Liver (tissue), 9 donors: ENCODE results near the gene MDN1. TPM values are rescaled to one million over a fixed set of nuclear protein-coding genes. Genes with fewer than 3 reads are reported as not detected.

ENCODE experiments used
- DNase-seq: peaks from one replicate; pipeline ENCODE4 v3.0.0-alpha.2; 2017; ENCODE audit warnings: low spot score
- H3K27ac ChIP-seq, 2 donors: one replicate each; pipeline ENCODE4 v1.7.0; 2013; ENCODE audit warnings: inconsistent platforms in 2 of 2, low read length in 2 of 2, control low read depth in 1 of 2, low read depth in 1 of 2, mild to moderate bottlenecking in 1 of 2
- H3K27me3 ChIP-seq, 4 donors: one replicate each; pipeline versions ENCODE4 v1.6.1 to v1.7.0; 2013; ENCODE audit warnings: low read length in 3 of 4, inconsistent platforms in 1 of 4, mild to moderate bottlenecking in 1 of 4, moderate library complexity in 1 of 4; ENCODE audit not compliant: control insufficient read depth in 4 of 4, insufficient read depth in 4 of 4
- H3K36me3 ChIP-seq, 4 donors: one replicate each; pipeline versions ENCODE4 v1.6.1 to v1.7.0; 2013; ENCODE audit warnings: low read length in 3 of 4, mild to moderate bottlenecking in 3 of 4, low read depth in 1 of 4, moderate library complexity in 1 of 4; ENCODE audit not compliant: control insufficient read depth in 4 of 4, insufficient read depth in 3 of 4
- H3K4me1 ChIP-seq, 4 donors: one replicate each; pipeline versions ENCODE4 v1.6.1 to v1.7.0; 2013; ENCODE audit warnings: low read length in 3 of 4, mild to moderate bottlenecking in 3 of 4, moderate library complexity in 1 of 4; ENCODE audit not compliant: control insufficient read depth in 4 of 4, insufficient read depth in 4 of 4
- H3K4me3 ChIP-seq, 3 donors: one replicate each; pipeline versions ENCODE4 v1.6.1 to v1.7.0; 2013; ENCODE audit warnings: low read length in 3 of 3, control low read depth in 1 of 3, low read depth in 1 of 3, mild to moderate bottlenecking in 1 of 3
- H3K9ac ChIP-seq, 2 donors: one replicate each; pipeline ENCODE4 v1.7.0; 2013; ENCODE audit warnings: low read length in 2 of 2, mild to moderate bottlenecking in 2 of 2, moderate library complexity in 2 of 2, control low read depth in 1 of 2, low read depth in 1 of 2
- H3K9me3 ChIP-seq, 4 donors: one replicate each; pipeline versions ENCODE4 v1.6.1 to v1.7.0; 2013; ENCODE audit warnings: low read length in 3 of 4; ENCODE audit not compliant: control insufficient read depth in 4 of 4
- ATF3 ChIP-seq: IDR thresholded peaks from 2 replicates; pipeline ENCODE4 v1.6.1; 2016; ENCODE audit warnings: antibody characterized with exemption
- CTCF ChIP-seq: fragments of 150-350 bp; IDR thresholded peaks from 2 replicates; pipeline ENCODE4 v1.5.1; 2017; ENCODE audit warnings: improper control_type of control experiment, low read depth, low read length; ENCODE audit not compliant: missing input control
- EGR1 ChIP-seq, 2 donors: IDR thresholded peaks; 2 replicates each; pipeline ENCODE4 v1.6.1; 2016 to 2018; ENCODE audit warnings: antibody characterized with exemption in 2 of 2, low read depth in 2 of 2
- FOXA1 ChIP-seq: IDR thresholded peaks from 2 replicates; pipeline ENCODE4 v1.6.1; 2016; ENCODE audit warnings: antibody characterized with exemption
- FOXA2 ChIP-seq: IDR thresholded peaks from 2 replicates; pipeline ENCODE4 v1.6.1; 2016; ENCODE audit warnings: antibody characterized with exemption
- GABPA ChIP-seq, 2 donors: IDR thresholded peaks in 1 of 2; conservative IDR thresholded peaks in 1 of 2; 2 replicates each; pipeline ENCODE4 v1.6.1; 2016; ENCODE audit warnings: antibody characterized with exemption in 2 of 2, mild to moderate bottlenecking in 1 of 2, moderate library complexity in 1 of 2
- HNF4A ChIP-seq, 2 donors: conservative IDR thresholded peaks; 2 replicates each; pipeline ENCODE4 v1.6.1; 2016; ENCODE audit warnings: antibody characterized with exemption in 2 of 2, mild to moderate bottlenecking in 2 of 2
- HNF4G ChIP-seq: IDR thresholded peaks from 2 replicates; pipeline ENCODE4 v1.6.1; 2016; ENCODE audit warnings: antibody characterized with exemption
- JUND ChIP-seq, 2 donors: IDR thresholded peaks; 2 replicates each; pipeline ENCODE4 v1.6.1; 2016; ENCODE audit warnings: antibody characterized with exemption in 2 of 2
- NR2F2 ChIP-seq: IDR thresholded peaks from 2 replicates; pipeline ENCODE4 v1.6.1; 2016; ENCODE audit warnings: antibody characterized with exemption
- REST ChIP-seq: IDR thresholded peaks from 2 replicates; pipeline ENCODE4 v1.6.1; 2016; ENCODE audit warnings: antibody characterized with exemption, mild to moderate bottlenecking
- RXRA ChIP-seq, 2 donors: IDR thresholded peaks; 2 replicates each; pipeline ENCODE4 v1.6.1; 2017 to 2018; ENCODE audit warnings: antibody characterized with exemption in 2 of 2, mild to moderate bottlenecking in 1 of 2
- SP1 ChIP-seq: IDR thresholded peaks from 2 replicates; pipeline ENCODE4 v1.6.1; 2018; ENCODE audit warnings: antibody characterized with exemption, mild to moderate bottlenecking
- TAF1 ChIP-seq: conservative IDR thresholded peaks from 2 replicates; pipeline ENCODE4 v1.6.1; 2016; ENCODE audit warnings: antibody characterized with exemption, mild to moderate bottlenecking
- YY1 ChIP-seq: IDR thresholded peaks from 2 replicates; pipeline ENCODE4 v1.6.1; 2016; ENCODE audit warnings: antibody characterized with exemption, mild to moderate bottlenecking
- ZBTB33 ChIP-seq: IDR thresholded peaks from 2 replicates; pipeline ENCODE4 v1.6.1; 2016; ENCODE audit warnings: antibody characterized with exemption
- WGBS: extraction: QIAGEN DNeasy Blood & Tissue Kit; methylation state at CpG from one replicate; pipeline ENCODE4 v1.1.7; 2013; 5-methylcytosine and 5-hydroxymethylcytosine counted together
- polyA plus RNA-seq, 2 donors: library from polyadenylated mRNA; stranded (reverse) in 1 of 2; unstranded in 1 of 2; fragments of 200-250 nt in 1 of 2; fragments of >200 nt in 1 of 2; fragmentation: Nextera tagmentation in 1 of 2; extraction: Ambion mirVana in 1 of 2; gene quantifications; one replicate each; pipeline versions ENCODE4 v1.2.1 to v1.2.3, GENCODE V29; 2013 to 2015
- total RNA-seq, 2 donors: library from RNA; depleted of rRNA; stranded (reverse); fragments of >200 nt; gene quantifications; one replicate each; pipeline ENCODE4 v1.2.3, GENCODE V29; 2014
- TF ChIP-seq, protein P1 (sequence below): IDR thresholded peaks from 2 replicates; pipeline ENCODE4 v1.6.1; 2016; ENCODE audit warnings: antibody characterized with exemption
- donor health status: healthy.
- donor health status: healthy.
- donor health status: healthy.
- donor health status: healthy.
- donor health status: healthy.

The MDN1 gene
- total and polyA plus RNA-seq, 4 donors: 5.4 to 48.9 (median 22.8) TPM

GRCh38 chr6:89630488-89630887, 189.1 kb downstream of the MDN1 start (continued):
- no peak for TF ChIP-seq CTCF
- TF ChIP-seq FOXA2: no peak
- no peak for TF ChIP-seq HNF4G
- no peak for TF ChIP-seq EGR1 (IDR thresholded peaks at IDR 0.05; ENCODE audit: low read depth in 2 of 2)
- TF ChIP-seq HNF4A (conservative IDR thresholded peaks at IDR 0.05): no peak
- TF ChIP-seq JUND (IDR thresholded peaks at IDR 0.05): no peak
- TF ChIP-seq SP1: no peak

- no peak overlapping the region for H3K27ac ChIP-seq
- H3K4me1 ChIP-seq: no peaks in the 10 kb centered on the region
- DNase-seq: no peak
- peaks cover 0 to 13% (median 6%) of the 10 kb centered on the region in 4 donors for H3K36me3 ChIP-seq
- no peak for TF ChIP-seq HNF4A (conservative IDR thresholded peaks at IDR 0.05)
- no peak for TF ChIP-seq RXRA (IDR thresholded peaks at IDR 0.05)
- no peak for TF ChIP-seq REST
- TF ChIP-seq HNF4G: no peak
- no peak for TF ChIP-seq FOXA1
- no peak for TF ChIP-seq ZBTB33
- H3K4me3 ChIP-seq: no peak overlapping the region
- no peak overlapping the region for H3K9ac ChIP-seq
- H3K9me3 ChIP-seq: no peaks in the 10 kb centered on the region
- WGBS: 97% methylated on average over 8 of the region's 8 CpGs
- H3K27me3 ChIP-seq: no peaks in the 10 kb centered on the region
Measured at GRCh38 chr6:89623749-89624148, 195.8 kb downstream of the MDN1 start.

- no peak overlapping the region for H3K27ac ChIP-seq
- TF ChIP-seq REST (no peak), RXRA (IDR thresholded peaks at IDR 0.05) (no peak), JUND (IDR thresholded peaks at IDR 0.05) (no peak), YY1 (no peak), HNF4A (conservative IDR thresholded peaks at IDR 0.05) (no peak), SP1 (no peak), GABPA (IDR thresholded peaks at IDR 0.05 in 1 of 2, conservative IDR thresholded peaks at IDR 0.05 in 1 of 2) (no peak), TAF1 (no peak), ZBTB33 (no peak), NR2F2 (no peak), HNF4G (no peak), FOXA2 (no peak), ATF3 (no peak)
- TF ChIP-seq, protein P1, sequence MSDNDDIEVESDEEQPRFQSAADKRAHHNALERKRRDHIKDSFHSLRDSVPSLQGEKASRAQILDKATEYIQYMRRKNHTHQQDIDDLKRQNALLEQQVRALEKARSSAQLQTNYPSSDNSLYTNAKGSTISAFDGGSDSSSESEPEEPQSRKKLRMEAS: no peak
- H3K4me3 ChIP-seq: no peak overlapping the region
- no peaks in the 10 kb centered on the region for H3K27me3 ChIP-seq
- DNase-seq: no peak
- no peaks in the 10 kb centered on the region for H3K4me1 ChIP-seq
- WGBS: 96% methylated on average over 6 of the region's 6 CpGs
- no peaks in the 10 kb centered on the region for H3K9me3 ChIP-seq
- no peak overlapping the region for H3K9ac ChIP-seq
- H3K36me3 ChIP-seq: peaks cover 0 to 9% (median 2%) of the 10 kb centered on the region in 4 donors
Measured at GRCh38 chr6:89619567-89619966, 200.0 kb downstream of the MDN1 start.
